Neuron (in vitro differentiated cells): ENCODE measurements around the gene PTPRU.

Experiments
- H2AFZ ChIP-seq: one replicate; pipeline ENCODE4 v1.6.1; 2013; ENCODE audit warnings: low read depth, mild to moderate bottlenecking, inconsistent platforms, low read length, moderate library complexity
- H3K27me3 ChIP-seq: one replicate; pipeline ENCODE4 v1.6.1; 2013; ENCODE audit warnings: low read length; ENCODE audit not compliant: insufficient read depth
- H3K36me3 ChIP-seq: one replicate; pipeline ENCODE4 v1.6.1; 2013; ENCODE audit warnings: low read length; ENCODE audit not compliant: insufficient read depth
- H3K4me1 ChIP-seq: one replicate; pipeline ENCODE4 v1.6.1; 2013; ENCODE audit warnings: low read length; ENCODE audit not compliant: insufficient read depth
- H3K4me3 ChIP-seq: 2 replicates; pipeline ENCODE4 v1.5.1; 2013; ENCODE audit warnings: mild to moderate bottlenecking, low read length, moderate library complexity
- H3K9me3 ChIP-seq: one replicate; pipeline ENCODE4 v1.6.1; 2013; ENCODE audit warnings: low read length

PTPRU gene

GRCh38 chr1:29326123-29326522, 89.8 kb downstream of the PTPRU start:
- Histone ChIP-seq H3K4me1 (no peaks in the 10 kb centered on the region), H3K4me3 (no peak overlapping the region), H3K9me3 (no peaks in the 10 kb centered on the region), H3K36me3 (no peaks in the 10 kb centered on the region), H2AFZ (no peak overlapping the region), H3K27me3 (no peaks in the 10 kb centered on the region)

GRCh38 chr1:29327223-29327935, 91.1 kb downstream of the PTPRU start:
- Histone ChIP-seq H3K9me3 (no peaks in the 10 kb centered on the region), H3K27me3 (no peaks in the 10 kb centered on the region), H3K4me3 (no peak overlapping the region), H2AFZ (no peak overlapping the region), H3K36me3 (no peaks in the 10 kb centered on the region), H3K4me1 (no peaks in the 10 kb centered on the region)

GRCh38 chr1:29329022-29329775, 92.9 kb downstream of the PTPRU start:
- Histone ChIP-seq H2AFZ (no peak overlapping the region), H3K36me3 (no peaks in the 10 kb centered on the region), H3K27me3 (no peaks in the 10 kb centered on the region), H3K4me1 (no peaks in the 10 kb centered on the region), H3K4me3 (no peak overlapping the region), H3K9me3 (no peaks in the 10 kb centered on the region)

- Histone ChIP-seq H3K4me3 (no peak overlapping the region), H2AFZ (no peak overlapping the region), H3K27me3 (no peaks in the 10 kb centered on the region), H3K4me1 (no peaks in the 10 kb centered on the region), H3K36me3 (no peaks in the 10 kb centered on the region), H3K9me3 (no peaks in the 10 kb centered on the region)
Measured at GRCh38 chr1:29330089-29330488, 93.8 kb downstream of the PTPRU start.

GRCh38 chr1:29330856-29331255, 94.5 kb downstream of the PTPRU start:
- Histone ChIP-seq H3K4me3 (no peak overlapping the region), H3K9me3 (no peaks in the 10 kb centered on the region), H3K27me3 (no peaks in the 10 kb centered on the region), H3K4me1 (no peaks in the 10 kb centered on the region), H3K36me3 (no peaks in the 10 kb centered on the region), H2AFZ (no peak overlapping the region)

- H2AFZ ChIP-seq = no peak overlapping the region
- H3K27me3 ChIP-seq = no peaks in the 10 kb centered on the region
- H3K4me3 ChIP-seq = no peak overlapping the region
- no peaks in the 10 kb centered on the region for H3K4me1 ChIP-seq
- H3K36me3 ChIP-seq = no peaks in the 10 kb centered on the region
- H3K9me3 ChIP-seq = no peaks in the 10 kb centered on the region
Measured at GRCh38 chr1:29331309-29331708, 95.0 kb downstream of the PTPRU start.

GRCh38 chr1:29331729-29332128, 95.4 kb downstream of the PTPRU start:
- H3K4me3 ChIP-seq = no peak overlapping the region
- no peaks in the 10 kb centered on the region for H3K36me3 ChIP-seq
- no peaks in the 10 kb centered on the region for H3K27me3 ChIP-seq
- H3K4me1 ChIP-seq = no peaks in the 10 kb centered on the region
- no peaks in the 10 kb centered on the region for H3K9me3 ChIP-seq
- H2AFZ ChIP-seq = no peak overlapping the region

- H3K27me3 ChIP-seq = peaks cover 2% of the 10 kb centered on the region
- H2AFZ ChIP-seq = no peak overlapping the region
- no peaks in the 10 kb centered on the region for H3K4me1 ChIP-seq
- no peaks in the 10 kb centered on the region for H3K9me3 ChIP-seq
- H3K36me3 ChIP-seq = no peaks in the 10 kb centered on the region
- no peak overlapping the region for H3K4me3 ChIP-seq
Measured at GRCh38 chr1:29332204-29332603, 95.9 kb downstream of the PTPRU start.

- Histone ChIP-seq H3K27me3 (peaks cover 2% of the 10 kb centered on the region), H3K9me3 (no peaks in the 10 kb centered on the region), H2AFZ (no peak overlapping the region), H3K36me3 (no peaks in the 10 kb centered on the region), H3K4me3 (no peak overlapping the region), H3K4me1 (no peaks in the 10 kb centered on the region)
Measured at GRCh38 chr1:29333008-29333407, 96.7 kb downstream of the PTPRU start.

- Histone ChIP-seq H2AFZ (no peak overlapping the region), H3K9me3 (no peaks in the 10 kb centered on the region), H3K27me3 (peaks cover 2% of the 10 kb centered on the region), H3K36me3 (no peaks in the 10 kb centered on the region), H3K4me3 (no peak overlapping the region), H3K4me1 (no peaks in the 10 kb centered on the region)
Measured at GRCh38 chr1:29335573-29335972, 99.3 kb downstream of the PTPRU start.

GRCh38 chr1:29338908-29339575, 102.7 kb downstream of the PTPRU start:
- H2AFZ ChIP-seq = no peak overlapping the region
- no peaks in the 10 kb centered on the region for H3K4me1 ChIP-seq
- no peaks in the 10 kb centered on the region for H3K9me3 ChIP-seq
- peaks cover 9% of the 10 kb centered on the region for H3K27me3 ChIP-seq
- H3K4me3 ChIP-seq = no peak overlapping the region
- H3K36me3 ChIP-seq = no peaks in the 10 kb centered on the region

- Histone ChIP-seq H3K27me3 (peaks cover 13% of the 10 kb centered on the region), H3K4me1 (no peaks in the 10 kb centered on the region), H3K4me3 (no peak overlapping the region), H3K9me3 (no peaks in the 10 kb centered on the region), H2AFZ (no peak overlapping the region), H3K36me3 (no peaks in the 10 kb centered on the region)
Measured at GRCh38 chr1:29341936-29342335, 105.6 kb downstream of the PTPRU start.

- Histone ChIP-seq H3K27me3 (peaks cover 13% of the 10 kb centered on the region), H3K4me1 (no peaks in the 10 kb centered on the region), H3K4me3 (no peak overlapping the region)
Measured at GRCh38 chr1:29342351-29342750, 106.0 kb downstream of the PTPRU start.

More at GRCh38 chr1:29342351-29342750, 106.0 kb downstream of the PTPRU start:
- Histone ChIP-seq H3K9me3 (no peaks in the 10 kb centered on the region), H3K36me3 (no peaks in the 10 kb centered on the region), H2AFZ (no peak overlapping the region)
